ENCODE measurements around the gene TIAM1.

TIAM1 gene

DNA sequence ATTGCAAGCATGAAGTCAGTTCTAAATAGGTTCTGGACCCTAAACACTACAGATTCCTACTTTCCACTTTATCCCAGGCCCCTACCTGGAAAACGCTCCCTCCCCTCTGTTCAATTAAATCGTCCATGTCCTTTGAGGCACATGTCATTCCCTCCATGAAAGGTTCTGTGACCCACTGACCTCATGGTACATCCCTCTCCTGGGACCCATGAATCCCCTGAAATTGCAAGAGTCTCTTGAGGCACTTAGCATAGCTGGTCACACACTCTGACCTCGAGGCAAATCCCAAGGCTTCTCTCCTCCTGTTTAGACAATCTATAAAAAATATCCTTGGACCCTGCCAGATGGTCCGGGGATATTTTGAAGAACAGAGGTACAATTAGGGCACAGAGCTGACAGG, 271.5 kb downstream of the TIAM1 start:
- Histone ChIP-seq H3K36me3 (ENCODE audit: low read length) (no peaks in the 10 kb centered on the region), H3K27ac (ENCODE audit: low read depth, low read length) (no peak overlapping the region), H3K9me3 (ENCODE audit: insufficient read depth, low read length) (no peaks in the 10 kb centered on the region), H3K4me3 (ENCODE audit: insufficient read depth, low read length, poor library complexity, severe bottlenecking) (no peak overlapping the region), H4K20me1 (ENCODE audit: low read depth, low read length) (no peaks in the 10 kb centered on the region), H3K9me2 (replicated peaks; ENCODE audit: insufficient read depth, low read length) (no peaks in the 10 kb centered on the region), H3K9ac (ENCODE audit: low read length) (no peak overlapping the region), H2AFZ (ENCODE audit: low read depth, low read length, severe bottlenecking) (no peak overlapping the region), H3K79me2 (ENCODE audit: insufficient read depth, low read length) (no peaks in the 10 kb centered on the region), H3F3A (ENCODE audit: insufficient read depth) (no peaks in the 10 kb centered on the region), H3K27me3 (ENCODE audit: low read length) (no peaks in the 10 kb centered on the region), H3K4me2 (ENCODE audit: low read depth, low read length, poor library complexity, severe bottlenecking) (no peak overlapping the region)
- TF ChIP-seq, protein P1, sequence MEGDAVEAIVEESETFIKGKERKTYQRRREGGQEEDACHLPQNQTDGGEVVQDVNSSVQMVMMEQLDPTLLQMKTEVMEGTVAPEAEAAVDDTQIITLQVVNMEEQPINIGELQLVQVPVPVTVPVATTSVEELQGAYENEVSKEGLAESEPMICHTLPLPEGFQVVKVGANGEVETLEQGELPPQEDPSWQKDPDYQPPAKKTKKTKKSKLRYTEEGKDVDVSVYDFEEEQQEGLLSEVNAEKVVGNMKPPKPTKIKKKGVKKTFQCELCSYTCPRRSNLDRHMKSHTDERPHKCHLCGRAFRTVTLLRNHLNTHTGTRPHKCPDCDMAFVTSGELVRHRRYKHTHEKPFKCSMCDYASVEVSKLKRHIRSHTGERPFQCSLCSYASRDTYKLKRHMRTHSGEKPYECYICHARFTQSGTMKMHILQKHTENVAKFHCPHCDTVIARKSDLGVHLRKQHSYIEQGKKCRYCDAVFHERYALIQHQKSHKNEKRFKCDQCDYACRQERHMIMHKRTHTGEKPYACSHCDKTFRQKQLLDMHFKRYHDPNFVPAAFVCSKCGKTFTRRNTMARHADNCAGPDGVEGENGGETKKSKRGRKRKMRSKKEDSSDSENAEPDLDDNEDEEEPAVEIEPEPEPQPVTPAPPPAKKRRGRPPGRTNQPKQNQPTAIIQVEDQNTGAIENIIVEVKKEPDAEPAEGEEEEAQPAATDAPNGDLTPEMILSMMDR (IDR thresholded peaks at IDR 0.05; ENCODE audit: insufficient read depth, low read length, poor library complexity, severe bottlenecking): no peak
- TF ChIP-seq EZH2phosphoT487 (conservative IDR thresholded peaks at IDR 0.05; ENCODE audit: low read length): no peak

All from SU-DHL-6 (cell line).